Central memory CD8-positive, alpha-beta T cell (primary cell): ENCODE results near the gene ZDHHC3.
A peak's percentile ranks its signal among the peaks of the same experiment; 100 is the strongest.
"Not testable (repeated sequence)": the region's sequence is repeated elsewhere in the genome, so short reads cannot be mapped to it uniquely, and the experiment has no call there.

Experiments
- ATAC-seq: fragments of 150-1000 bp; cut with Tn5 transposase; replicated peaks from 2 replicates; pipeline ENCODE4 v1.10.0; 2022; ENCODE audit warnings: mild to moderate bottlenecking, moderate FRiP score, moderate number of reproducible peaks; ENCODE audit not compliant: poor library complexity, severe bottlenecking; ENCODE audit errors: extremely low read depth
- DNase-seq, 2 donors: peaks; one replicate each; pipeline ENCODE4 v3.0.0; 2021; ENCODE audit warnings: low spot score in 2 of 2
- H3K27ac Mint-ChIP-seq: one replicate; pipeline ENCODE4 v1.8.0; 2022; ENCODE audit warnings: low read depth, mild to moderate bottlenecking, moderate library complexity, mixed read lengths
- H3K27me3 Mint-ChIP-seq: one replicate; pipeline ENCODE4 v1.8.0; 2022; ENCODE audit warnings: mixed read lengths
- H3K36me3 Mint-ChIP-seq: one replicate; pipeline ENCODE4 v1.8.0; 2022; ENCODE audit warnings: mild to moderate bottlenecking, moderate library complexity, mixed read lengths; ENCODE audit not compliant: insufficient read depth
- H3K4me1 Mint-ChIP-seq: one replicate; pipeline ENCODE4 v1.8.0; 2022; ENCODE audit warnings: mixed read lengths
- H3K4me3 Mint-ChIP-seq: one replicate; pipeline ENCODE4 v1.8.0; 2022; ENCODE audit warnings: mild to moderate bottlenecking, moderate library complexity, mixed read lengths
- H3K9me3 Mint-ChIP-seq: one replicate; pipeline ENCODE4 v1.8.0; 2022; ENCODE audit warnings: mixed read lengths

ZDHHC3 gene

GRCh38 chr3:44955917-44956316, 20.1 kb downstream of the ZDHHC3 start:
- Mint-ChIP-seq H3K27me3 (no peaks in the 10 kb centered on the region), H3K9me3 (no peaks in the 10 kb centered on the region), H3K4me1 (peaks cover 51% of the 10 kb centered on the region), H3K36me3 (peaks cover 6% of the 10 kb centered on the region), H3K27ac (no peak overlapping the region), H3K4me3 (no peak overlapping the region)
- DNase-seq (no peak), ATAC-seq (no peak)

- Mint-ChIP-seq H3K27me3 (no peaks in the 10 kb centered on the region), H3K36me3 (peaks cover 8% of the 10 kb centered on the region), H3K27ac (no peak overlapping the region), H3K9me3 (no peaks in the 10 kb centered on the region), H3K4me3 (no peak overlapping the region), H3K4me1 (peaks cover 51% of the 10 kb centered on the region)
- ATAC-seq (no peak), DNase-seq (no peak)
Observed at GRCh38 chr3:44954962-44955361, 21.0 kb downstream of the ZDHHC3 start.

DNA sequence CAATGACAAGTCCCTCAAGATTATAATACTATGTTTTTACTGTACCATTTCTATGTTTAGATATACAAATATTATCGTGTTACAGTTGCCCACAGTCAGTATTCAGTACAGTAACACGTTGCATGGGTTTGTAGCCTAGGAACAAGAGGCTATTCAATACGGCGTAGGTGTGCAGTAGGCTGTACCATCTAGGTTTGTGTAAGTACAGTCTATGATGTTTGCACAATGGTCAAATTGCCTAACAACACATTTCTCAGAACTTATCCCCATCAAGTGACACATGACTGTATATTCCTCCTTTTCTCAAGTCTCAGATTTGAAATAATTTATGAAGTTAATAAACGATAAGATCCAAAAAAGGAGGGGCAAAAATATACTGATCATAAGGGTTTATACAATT, 21.7 kb downstream of the ZDHHC3 start:
- peaks cover 51% of the 10 kb centered on the region for H3K4me1 Mint-ChIP-seq
- H3K4me3 Mint-ChIP-seq: no peak overlapping the region
- H3K9me3 Mint-ChIP-seq: no peaks in the 10 kb centered on the region
- no peak overlapping the region for H3K27ac Mint-ChIP-seq
- ATAC-seq (no peak), DNase-seq (no peak)
- H3K27me3 Mint-ChIP-seq: no peaks in the 10 kb centered on the region
- peaks cover 8% of the 10 kb centered on the region for H3K36me3 Mint-ChIP-seq

- Mint-ChIP-seq H3K27me3 (no peaks in the 10 kb centered on the region), H3K27ac (peak overlapping the region; percentile 1), H3K4me3 (no peak overlapping the region), H3K4me1 (peaks cover 51% of the 10 kb centered on the region), H3K9me3 (no peaks in the 10 kb centered on the region), H3K36me3 (peaks cover 8% of the 10 kb centered on the region)
- ATAC-seq: no peak
- no peak for DNase-seq
Observed at GRCh38 chr3:44952689-44953088, 23.3 kb downstream of the ZDHHC3 start.

DNA sequence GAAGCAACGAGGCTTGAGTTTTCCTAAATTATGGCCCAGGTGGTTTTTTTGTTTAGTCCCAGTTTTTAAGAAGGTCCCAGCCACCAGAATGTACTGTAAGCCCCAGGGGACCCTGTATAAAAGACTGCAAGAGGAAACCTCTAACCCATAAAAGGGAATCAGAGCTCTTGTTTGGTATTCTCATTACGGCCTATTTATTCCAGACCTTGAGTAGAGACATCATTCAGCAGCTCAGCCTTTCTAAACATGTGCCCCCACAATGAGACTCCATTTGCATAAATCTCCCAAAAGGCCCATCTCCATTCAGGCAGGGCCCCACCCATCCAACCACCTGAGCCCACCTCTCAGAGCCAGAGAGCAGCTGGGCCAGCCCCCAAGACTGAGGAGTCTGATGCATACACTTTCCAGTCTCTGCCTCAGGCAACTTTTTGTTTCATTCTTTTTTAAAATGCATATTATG, 25.7 kb downstream of the ZDHHC3 start:
- Mint-ChIP-seq H3K27ac (peak overlapping the region; percentile 14), H3K4me3 (no peak overlapping the region), H3K36me3 (peaks cover 7% of the 10 kb centered on the region), H3K27me3 (no peaks in the 10 kb centered on the region), H3K9me3 (no peaks in the 10 kb centered on the region), H3K4me1 (peaks cover 40% of the 10 kb centered on the region)
- no peak for DNase-seq
- no peak for ATAC-seq

DNA sequence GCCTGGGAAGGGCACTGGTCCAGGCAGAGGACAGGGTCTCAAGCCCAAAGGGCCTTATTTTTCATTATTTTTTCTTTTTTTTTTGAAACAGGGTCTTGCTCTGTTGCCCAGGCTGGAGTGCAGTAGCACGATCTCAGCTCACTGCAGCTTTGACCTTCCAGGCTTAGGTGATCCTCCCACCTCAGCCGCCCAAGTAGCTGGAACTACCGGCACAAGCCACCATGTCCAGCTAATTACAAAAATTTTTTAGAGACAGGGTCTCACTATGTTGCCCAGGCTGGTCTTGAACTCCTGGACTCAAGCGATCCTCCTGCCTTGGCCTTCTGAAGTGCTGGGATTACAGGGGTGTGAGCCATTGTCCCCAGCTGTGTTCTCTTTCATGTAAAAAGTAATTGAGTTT, 26.2 kb downstream of the ZDHHC3 start:
- not testable (repeated sequence) for H3K36me3 Mint-ChIP-seq, H3K9me3 Mint-ChIP-seq, ATAC-seq, H3K4me3 Mint-ChIP-seq, H3K27me3 Mint-ChIP-seq, H3K27ac Mint-ChIP-seq, DNase-seq
- peaks cover 38% of the 10 kb centered on the region for H3K4me1 Mint-ChIP-seq

GRCh38 chr3:44948239-44948638, 27.7 kb downstream of the ZDHHC3 start:
- no peak overlapping the region for H3K27ac Mint-ChIP-seq
- ATAC-seq: no peak
- peaks cover 34% of the 10 kb centered on the region for H3K4me1 Mint-ChIP-seq

GRCh38 chr3:44942202-44942921, 33.6 kb downstream of the ZDHHC3 start:
- Mint-ChIP-seq H3K36me3 (peaks cover 37% of the 10 kb centered on the region), H3K4me1 (peaks cover 15% of the 10 kb centered on the region), H3K9me3 (no peaks in the 10 kb centered on the region), H3K4me3 (no peak overlapping the region), H3K27me3 (no peaks in the 10 kb centered on the region), H3K27ac (no peak overlapping the region)
- DNase-seq: no peak
- ATAC-seq: no peak

More at GRCh38 chr3:44948239-44948638, 27.7 kb downstream of the ZDHHC3 start:
- peaks cover 15% of the 10 kb centered on the region for H3K36me3 Mint-ChIP-seq
- no peak for DNase-seq
- no peak overlapping the region for H3K4me3 Mint-ChIP-seq
- no peaks in the 10 kb centered on the region for H3K9me3 Mint-ChIP-seq
- no peaks in the 10 kb centered on the region for H3K27me3 Mint-ChIP-seq

GRCh38 chr3:44939581-44940036, 36.4 kb downstream of the ZDHHC3 start:
- H3K27ac Mint-ChIP-seq: peak overlapping the region; percentile 42
- H3K9me3 Mint-ChIP-seq: no peaks in the 10 kb centered on the region
- peaks cover 23% of the 10 kb centered on the region for H3K4me1 Mint-ChIP-seq
- DNase-seq (no peak), ATAC-seq (no peak)
- H3K36me3 Mint-ChIP-seq: peaks cover 42% of the 10 kb centered on the region
- H3K4me3 Mint-ChIP-seq: no peak overlapping the region
- H3K27me3 Mint-ChIP-seq: no peaks in the 10 kb centered on the region

DNA sequence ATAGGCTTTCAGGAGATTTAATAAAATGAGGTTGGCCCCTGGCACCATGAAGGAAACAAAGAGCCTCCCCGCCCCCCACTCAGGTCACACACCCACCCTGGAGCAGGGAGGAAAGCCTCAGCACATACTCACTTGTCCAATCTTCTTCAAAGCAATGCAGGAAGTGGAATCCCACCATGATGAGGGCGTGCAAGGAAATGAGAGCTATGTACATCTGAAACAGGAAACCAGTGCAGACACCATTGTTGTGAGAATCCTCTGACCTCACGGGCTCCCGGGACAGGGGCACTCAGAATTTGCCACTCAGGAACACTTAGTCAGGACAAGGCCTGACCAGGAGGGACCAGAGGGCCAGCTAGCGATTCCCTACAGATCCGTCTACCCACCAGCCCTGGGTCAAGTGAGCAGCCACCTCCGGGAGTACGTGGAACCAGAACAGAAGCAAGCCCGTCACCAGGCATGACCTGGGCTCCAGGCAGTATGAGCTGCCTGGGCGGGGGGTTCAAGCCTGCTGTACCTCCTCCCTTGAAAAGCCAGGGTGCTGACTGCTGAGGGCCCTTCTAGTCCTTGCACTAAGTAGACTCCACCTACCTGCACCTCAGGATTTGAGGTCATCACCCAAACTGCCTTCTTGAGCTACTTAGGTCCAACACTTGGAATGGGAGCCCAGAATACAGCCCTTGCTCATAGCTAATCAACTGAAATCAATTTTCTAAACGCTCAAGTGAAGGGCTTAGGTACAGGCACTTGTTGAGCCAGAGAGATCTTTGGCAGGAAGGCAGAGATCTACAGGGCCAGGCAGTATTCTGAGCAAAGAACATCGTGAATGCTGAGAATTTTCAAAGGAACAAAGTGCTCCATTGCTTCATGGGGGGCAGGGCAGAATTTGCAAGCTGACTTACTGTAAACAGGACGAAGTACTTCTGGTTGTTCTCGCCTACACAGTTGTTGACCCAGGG, 42.7 kb downstream of the ZDHHC3 start:
- no peak for DNase-seq
- H3K4me3 Mint-ChIP-seq: no peak overlapping the region
- H3K27ac Mint-ChIP-seq: no peak overlapping the region
- H3K9me3 Mint-ChIP-seq: no peaks in the 10 kb centered on the region
- peaks cover 14% of the 10 kb centered on the region for H3K4me1 Mint-ChIP-seq
- ATAC-seq: no peak
- H3K36me3 Mint-ChIP-seq: peaks cover 26% of the 10 kb centered on the region
- no peaks in the 10 kb centered on the region for H3K27me3 Mint-ChIP-seq

DNA sequence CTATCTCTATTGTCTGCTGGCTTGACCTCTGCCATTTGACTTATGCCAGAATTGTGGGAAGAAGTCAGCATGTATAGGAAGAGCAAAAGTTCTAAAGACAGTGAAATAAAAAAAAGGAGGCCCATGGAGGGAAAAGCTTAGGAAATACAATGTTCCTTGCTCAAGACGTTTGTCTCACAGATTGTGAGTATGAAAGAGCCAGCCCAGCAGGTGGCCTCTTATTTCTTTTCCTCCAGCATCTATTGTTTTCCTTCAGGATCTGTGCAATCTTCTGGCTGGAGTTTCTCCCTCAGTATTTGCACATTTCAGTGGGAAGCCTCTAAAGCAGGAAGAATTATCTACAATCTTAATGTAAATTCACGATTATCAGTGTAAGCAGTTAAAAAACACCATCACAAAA, 43.7 kb downstream of the ZDHHC3 start:
- Mint-ChIP-seq H3K36me3 (peaks cover 17% of the 10 kb centered on the region), H3K9me3 (no peaks in the 10 kb centered on the region), H3K27me3 (no peaks in the 10 kb centered on the region)

GRCh38 chr3:44931791-44932190, 44.2 kb downstream of the ZDHHC3 start:
- H3K9me3 Mint-ChIP-seq: no peaks in the 10 kb centered on the region

More for the DNA sequence above, 43.7 kb downstream of the ZDHHC3 start:
- no peak overlapping the region for H3K4me3 Mint-ChIP-seq
- H3K4me1 Mint-ChIP-seq: peaks cover 14% of the 10 kb centered on the region
- H3K27ac Mint-ChIP-seq: no peak overlapping the region
- ATAC-seq (no peak), DNase-seq (no peak)

More at GRCh38 chr3:44931791-44932190, 44.2 kb downstream of the ZDHHC3 start:
- Mint-ChIP-seq H3K4me3 (no peak overlapping the region), H3K27ac (no peak overlapping the region), H3K27me3 (no peaks in the 10 kb centered on the region), H3K36me3 (peaks cover 14% of the 10 kb centered on the region), H3K4me1 (peaks cover 14% of the 10 kb centered on the region)
- DNase-seq (no peak), ATAC-seq (no peak)
